ENCODE results near the gene LARGE1. TPM values are rescaled to one million over a fixed set of nuclear protein-coding genes. Genes with fewer than 3 reads are reported as not detected.

LARGE1 gene
- total RNA-seq, 1 donor from 2014 or later, result 81.2 TPM

DNA sequence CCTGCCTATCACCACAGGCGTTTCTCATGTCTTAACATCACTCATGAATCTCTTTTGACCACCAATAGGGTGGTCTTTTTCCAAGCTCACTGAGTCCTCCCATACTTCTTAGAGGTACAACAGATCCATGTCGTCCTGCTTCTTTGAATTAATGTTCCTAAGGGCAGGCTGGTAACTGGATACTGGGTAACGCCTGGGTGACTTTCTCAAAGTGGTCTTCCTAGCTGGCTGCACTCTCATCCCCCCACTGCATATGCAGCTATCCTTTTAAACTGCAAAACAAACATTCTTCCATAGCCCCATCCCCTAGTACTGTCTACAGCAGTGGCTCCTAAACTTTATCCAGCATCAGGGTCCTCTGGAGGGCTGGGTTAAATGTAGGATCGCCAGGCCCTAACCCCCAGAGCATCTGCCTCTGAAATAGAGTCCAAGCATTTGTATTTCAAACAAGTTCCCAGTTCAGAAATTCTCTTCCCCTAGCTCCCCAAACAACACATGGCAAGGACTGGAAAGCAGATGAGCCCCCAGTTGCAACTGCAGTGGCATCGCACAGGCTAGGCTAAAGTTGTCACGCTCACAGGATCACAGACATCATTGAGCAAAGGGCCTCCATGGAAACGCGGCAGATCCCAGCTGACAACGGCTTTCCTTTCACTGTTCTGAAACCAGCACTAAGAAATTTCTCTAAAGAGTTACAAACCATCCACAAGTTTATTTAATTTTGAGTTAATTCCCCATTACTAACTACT lies 204.9 kb downstream of the LARGE1 start:
- Mint-ChIP-seq H3K4me3 (ENCODE audit: unreplicated experiment) (no peak overlapping the region), H3K27ac (ENCODE audit: unreplicated experiment) (no peak overlapping the region), H3K27me3 (ENCODE audit: unreplicated experiment) (no peaks in the 10 kb centered on the region), H3K4me1 (ENCODE audit: low read depth, unreplicated experiment) (peaks cover 7% of the 10 kb centered on the region), H3K36me3 (ENCODE audit: unreplicated experiment) (peaks cover 27% of the 10 kb centered on the region), H3K9me3 (ENCODE audit: unreplicated experiment) (peaks cover 10% of the 10 kb centered on the region)
- no peak for TF ChIP-seq CTCF (IDR thresholded peaks at IDR 0.05; ENCODE audit: partially characterized antibody, unreplicated experiment)
- DNase-seq, result no peak

DNA sequence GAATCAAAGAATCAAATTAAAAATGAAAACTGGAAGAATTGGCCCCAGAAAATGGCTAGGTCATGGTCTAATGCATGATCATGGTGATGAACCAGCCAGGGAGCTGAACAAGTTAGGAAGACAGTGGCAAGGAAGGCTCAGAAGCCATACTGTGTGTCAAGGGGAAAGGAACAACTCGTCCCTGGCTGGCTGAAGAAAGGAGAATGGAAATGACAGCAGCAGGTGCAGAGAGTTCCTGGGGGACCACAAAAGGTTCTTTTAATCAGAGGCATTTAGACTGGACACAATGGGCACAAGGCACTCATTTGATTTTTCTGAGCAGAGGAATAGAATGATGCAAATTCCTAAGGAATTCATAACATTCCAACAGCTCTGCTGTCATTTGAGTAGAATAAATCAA lies 209.9 kb downstream of the LARGE1 start:
- Mint-ChIP-seq H3K27ac (ENCODE audit: unreplicated experiment) (no peak overlapping the region), H3K36me3 (ENCODE audit: unreplicated experiment) (peaks cover 27% of the 10 kb centered on the region), H3K4me3 (ENCODE audit: unreplicated experiment) (no peak overlapping the region), H3K27me3 (ENCODE audit: unreplicated experiment) (no peaks in the 10 kb centered on the region), H3K4me1 (ENCODE audit: low read depth, unreplicated experiment) (peaks cover 12% of the 10 kb centered on the region), H3K9me3 (ENCODE audit: unreplicated experiment) (peaks cover 2% of the 10 kb centered on the region)
- DNase-seq, result no peak
- TF ChIP-seq CTCF (IDR thresholded peaks at IDR 0.05; ENCODE audit: partially characterized antibody, unreplicated experiment), result no peak

DNA sequence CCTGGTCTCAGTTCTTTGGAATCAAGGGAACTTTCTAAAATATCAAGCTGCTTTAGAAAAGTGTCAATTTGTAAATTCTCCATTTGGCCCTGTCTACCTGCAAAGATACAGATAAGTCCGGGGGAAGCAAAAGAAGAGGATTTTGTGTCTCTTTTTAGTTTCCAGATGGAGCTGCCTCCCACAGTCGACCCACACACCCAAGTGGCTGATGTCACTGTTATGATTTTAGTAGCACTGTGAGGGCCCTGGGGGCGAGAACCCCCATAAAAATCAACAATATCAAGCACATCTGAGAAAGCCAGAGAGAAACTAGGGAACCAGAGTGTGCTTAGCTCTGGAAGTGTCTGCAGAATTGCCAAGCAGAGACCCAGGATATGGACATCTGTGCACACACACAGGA lies 212.7 kb downstream of the LARGE1 start:
- TF ChIP-seq CTCF (IDR thresholded peaks at IDR 0.05; ENCODE audit: partially characterized antibody, unreplicated experiment), result no peak
- H3K27ac Mint-ChIP-seq (ENCODE audit: unreplicated experiment), result no peak overlapping the region
- H3K4me3 Mint-ChIP-seq (ENCODE audit: unreplicated experiment), result no peak overlapping the region
- H3K36me3 Mint-ChIP-seq (ENCODE audit: unreplicated experiment), result peaks cover 10% of the 10 kb centered on the region
- peaks cover 8% of the 10 kb centered on the region for H3K9me3 Mint-ChIP-seq (ENCODE audit: unreplicated experiment)
- H3K4me1 Mint-ChIP-seq (ENCODE audit: low read depth, unreplicated experiment), result peaks cover 11% of the 10 kb centered on the region
- DNase-seq, result no peak
- no peaks in the 10 kb centered on the region for H3K27me3 Mint-ChIP-seq (ENCODE audit: unreplicated experiment)

DNA sequence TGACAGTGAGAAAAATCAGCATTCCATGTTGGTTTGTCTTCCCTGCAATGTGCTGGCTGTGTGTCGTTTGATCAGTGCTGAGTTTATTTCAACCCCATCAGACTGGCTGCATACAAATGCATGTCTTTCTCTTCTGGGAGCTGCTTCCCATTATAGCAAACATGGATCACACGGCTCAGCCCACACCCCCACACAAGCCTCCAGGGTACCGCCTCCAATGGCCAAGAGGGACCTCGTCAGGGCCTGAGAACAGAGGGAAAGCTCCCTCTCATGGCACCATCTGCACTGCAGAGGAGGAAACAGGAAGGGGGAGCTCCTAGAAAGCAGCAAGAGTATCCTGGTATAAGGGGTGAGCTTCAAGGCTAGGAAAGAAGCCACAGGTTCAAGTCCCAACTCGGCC lies 214.2 kb downstream of the LARGE1 start:
- Mint-ChIP-seq H3K36me3 (ENCODE audit: unreplicated experiment) (no peaks in the 10 kb centered on the region), H3K4me1 (ENCODE audit: low read depth, unreplicated experiment) (peaks cover 11% of the 10 kb centered on the region), H3K9me3 (ENCODE audit: unreplicated experiment) (peaks cover 10% of the 10 kb centered on the region), H3K27me3 (ENCODE audit: unreplicated experiment) (no peaks in the 10 kb centered on the region), H3K27ac (ENCODE audit: unreplicated experiment) (no peak overlapping the region), H3K4me3 (ENCODE audit: unreplicated experiment) (no peak overlapping the region)
- no peak for TF ChIP-seq CTCF (IDR thresholded peaks at IDR 0.05; ENCODE audit: partially characterized antibody, unreplicated experiment)
- peak; percentile 62 for DNase-seq

DNA sequence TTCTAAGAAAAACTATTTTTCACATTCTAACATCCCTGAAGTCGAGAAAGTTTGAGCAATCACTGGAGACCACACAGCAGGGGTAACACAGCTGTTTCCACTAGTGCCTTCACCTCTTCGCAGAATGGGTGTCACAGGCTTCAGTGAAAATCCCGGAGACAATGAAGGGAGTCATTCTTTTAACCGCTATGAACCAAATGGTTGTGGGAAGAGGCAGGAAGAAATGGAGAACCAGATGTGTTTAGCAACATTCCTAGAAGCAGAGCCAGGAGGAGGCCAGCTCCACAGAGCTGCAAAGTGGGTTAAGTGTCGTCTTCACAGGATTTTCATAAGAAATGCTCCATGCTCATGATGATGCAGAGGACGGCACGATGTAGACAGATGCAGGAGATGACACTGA lies 221.1 kb downstream of the LARGE1 start:
- Mint-ChIP-seq H3K27ac (ENCODE audit: unreplicated experiment) (no peak overlapping the region), H3K9me3 (ENCODE audit: unreplicated experiment) (peaks cover 12% of the 10 kb centered on the region), H3K4me1 (ENCODE audit: low read depth, unreplicated experiment) (peaks cover 8% of the 10 kb centered on the region), H3K36me3 (ENCODE audit: unreplicated experiment) (peaks cover 9% of the 10 kb centered on the region), H3K27me3 (ENCODE audit: unreplicated experiment) (peaks cover 5% of the 10 kb centered on the region), H3K4me3 (ENCODE audit: unreplicated experiment) (no peak overlapping the region)
- no peak for DNase-seq
- no peak for TF ChIP-seq CTCF (IDR thresholded peaks at IDR 0.05; ENCODE audit: partially characterized antibody, unreplicated experiment)

All from glutamatergic neuron (in vitro differentiated cells).